Heart right ventricle (tissue), 16 donors: ENCODE data around the gene ARHGAP6. TPM values are rescaled to one million over a fixed set of nuclear protein-coding genes. Genes with fewer than 3 reads are reported as not detected.
A peak's percentile ranks its signal among the peaks of the same experiment; 100 is the strongest.

Source experiments
- ATAC-seq, 8 donors: fragments of 200-7000 bp; cut with Tn5 transposase; one replicate each; pipeline ENCODE4 v1.9.1; 2020; ENCODE audit warnings: mild to moderate bottlenecking in 8 of 8, moderate library complexity in 8 of 8, moderate number of reproducible peaks in 1 of 8
- DNase-seq, 2 donors: peaks; one replicate each; pipeline ENCODE4 v3.0.0-alpha.2; 2020
- H3K27ac ChIP-seq, 10 donors: fragments of 200-600 bp; sonication (generic) in 2 of 10; one replicate each; pipeline versions ENCODE4 v1.5.0 to v1.8.0; 2020 to 2022; ENCODE audit warnings: mild to moderate bottlenecking in 3 of 10
- H3K27me3 ChIP-seq, 7 donors: fragments of 200-600 bp; one replicate each; pipeline ENCODE4 v1.8.0; 2021 to 2022; ENCODE audit warnings: mild to moderate bottlenecking in 2 of 7
- H3K36me3 ChIP-seq, 9 donors: fragments of 200-600 bp; sonication (generic) in 1 of 9; one replicate each; pipeline versions ENCODE4 v1.5.0 to v1.8.0; 2020 to 2022; ENCODE audit warnings: mild to moderate bottlenecking in 2 of 9
- H3K4me1 ChIP-seq, 9 donors: fragments of 200-600 bp; sonication (generic) in 1 of 9; one replicate each; pipeline versions ENCODE4 v1.5.0 to v1.8.0; 2020 to 2022; ENCODE audit warnings: mild to moderate bottlenecking in 4 of 9
- H3K4me3 ChIP-seq, 10 donors: fragments of 200-600 bp; sonication (generic) in 2 of 10; one replicate each; pipeline versions ENCODE4 v1.5.0 to v1.8.0; 2020 to 2022; ENCODE audit warnings: mild to moderate bottlenecking in 7 of 10, moderate library complexity in 2 of 10
- H3K9me3 ChIP-seq, 11 donors: fragments of 200-600 bp in 10 of 11; sonication (generic) in 2 of 11; one replicate each; pipeline versions ENCODE4 v1.5.0 to v1.8.0; 2013 to 2022; ENCODE audit warnings: mild to moderate bottlenecking in 2 of 11, control low read depth in 1 of 11, moderate library complexity in 1 of 11
- CTCF ChIP-seq, 9 donors: fragments of 200-600 bp; sonication (generic) in 2 of 9; IDR thresholded peaks; one replicate each; pipeline versions ENCODE4 v1.5.0 to v1.8.0; 2021 to 2022; ENCODE audit warnings: antibody characterized with exemption in 9 of 9, mild to moderate bottlenecking in 5 of 9, moderate library complexity in 1 of 9
- WGBS, 2 donors: extraction: QIAGEN DNeasy Blood & Tissue Kit; methylation state at CpG; one replicate each; pipeline ENCODE4 v1.1.7; 2013; ENCODE audit warnings: inconsistent platforms in 1 of 2; 5-methylcytosine and 5-hydroxymethylcytosine counted together
- intact Hi-C, 10 donors: fragments of 100-400 bp; cut with DNase I; formaldehyde crosslinking; loops; one replicate each; pipeline versions ENCODE4 v1.11.1 to v1.14.2; 2022
- polyA plus RNA-seq, 2 donors: library from polyadenylated mRNA; stranded (reverse); fragments of 200-250 nt; gene quantifications; one replicate each; pipeline ENCODE4 v1.2.3, GENCODE V29; 2013
- total RNA-seq, 10 donors: library from RNA; stranded (reverse); fragmentation: NEBNext Ultra II Directional in 3 of 10; extraction: Animal tissue kit (Norgen Biotek cat#: 25700) in 3 of 10; gene quantifications; one replicate each; pipeline versions ENCODE4 v1.2.1 to v1.2.4, GENCODE V29; 2021 to 2023
- donor health status: Arrhythmogenic right ventricular cardiomyopathy.
- donor health status: ischemic (EF 13 %, LVEDD 7.1; RV severe dilation, severe dysfunction).
- donor health status: healthy with polysubstance abuse.
- donor health status: DM: no; HTN: yes; CAD: no.
- donor health status: DM: no; HTN: no; CAD: no.
- donor health status: ischemic (EF 25% LVEDD 6.9; RV normal size, moderate dysfunction).
- donor health status: ischemic (EF 25% LVEDD 5.7; RV mildly dilated, moderate dysfunction).
- donor health status: healthy.
- donor health status: DM: yes; HTN: yes; CAD: no.
- donor health status: Ischemic cardiomyopathy.
- donor health status: ischemic (EF 35%, LVEDD 5.7; RV mildly dilated, moderate dysfunction).
- donor health status: nonischemic (EF 11% LVEDD 7.7; RV severe dilation, severe dysfunction).
- donor health status: DM: yes; HTN: yes; CAD: no.
- donor health status: PGD.
- donor health status: ischemic (EF 29% LVEDD 5.4; RV normal size, mild dysfunction).
- donor health status: nonischemic (EF 23%, LVEDD 6.1; RV moderate dilation, normal function).

ARHGAP6 gene
- total and polyA plus RNA-seq, 12 donors = 1.6 to 6.0 (median 2.6) TPM

GRCh38 chrX:11352296-11352741, 313.4 kb downstream of the ARHGAP6 start:
- Histone ChIP-seq H3K4me1 (peaks cover 0 to 9% (median 0%) of the 10 kb centered on the region in 9 donors), H3K27ac (peak overlapping the region in 6 of 10 donors; percentile 11 to 82 (median 74)), H3K36me3 (no peaks in the 10 kb centered on the region), H3K27me3 (no peaks in the 10 kb centered on the region), H3K9me3 (no peaks in the 10 kb centered on the region), H3K4me3 (no peak overlapping the region)
- no peak for TF ChIP-seq CTCF (IDR thresholded peaks at IDR 0.05)
- intact Hi-C loops = no loop called here
- DNase-seq = no peak
- WGBS, 2 donors = 75 to 88% methylated on average over 1 of the region's 1 CpG
- ATAC-seq = peak in 1 of 8 donors; percentile 46

DNA sequence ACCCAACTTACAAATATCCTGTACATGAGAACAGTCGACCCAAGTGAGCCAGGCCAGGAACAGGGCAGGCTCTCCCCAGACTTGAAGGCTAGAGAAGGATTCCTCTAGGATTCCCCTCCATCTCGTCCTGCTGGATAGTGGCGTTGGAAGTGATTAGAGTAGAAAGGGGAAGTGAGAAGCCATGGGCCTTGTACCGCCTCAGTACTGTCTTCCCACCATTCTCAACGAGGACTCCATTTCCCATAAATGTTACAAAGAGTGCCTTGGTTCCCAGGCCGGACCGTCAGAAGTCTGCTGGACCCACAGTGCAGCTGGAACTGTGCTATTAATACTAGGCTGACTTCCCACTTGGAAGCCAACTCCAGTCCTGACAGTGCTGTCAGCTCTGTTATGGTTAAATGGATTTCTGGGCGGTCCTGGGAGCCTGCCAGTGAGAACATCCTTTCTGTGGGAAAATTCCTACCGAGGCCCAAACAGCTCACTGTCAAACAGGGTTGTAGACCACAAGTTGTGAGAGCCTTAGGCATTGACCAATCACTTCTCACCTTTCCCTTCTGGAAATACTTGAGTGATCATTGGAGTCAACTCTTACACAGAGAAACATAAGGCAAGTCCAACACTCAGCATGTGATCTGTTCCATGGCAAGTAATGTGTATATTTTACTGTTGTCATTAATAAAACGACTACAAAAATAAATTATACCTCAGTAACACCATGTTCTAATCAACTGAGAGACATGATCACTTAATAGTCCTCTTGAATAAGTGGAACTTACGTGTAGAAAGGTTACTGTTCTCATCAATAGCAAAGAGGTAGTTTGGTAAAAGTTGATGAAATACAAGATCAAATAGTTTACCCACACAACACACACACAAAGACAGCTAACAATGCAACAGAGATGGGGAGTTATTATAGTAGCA, 314.1 kb downstream of the ARHGAP6 start:
- peak overlapping the region; percentile 22 to 82 (median 69) for H3K27ac ChIP-seq

DNA sequence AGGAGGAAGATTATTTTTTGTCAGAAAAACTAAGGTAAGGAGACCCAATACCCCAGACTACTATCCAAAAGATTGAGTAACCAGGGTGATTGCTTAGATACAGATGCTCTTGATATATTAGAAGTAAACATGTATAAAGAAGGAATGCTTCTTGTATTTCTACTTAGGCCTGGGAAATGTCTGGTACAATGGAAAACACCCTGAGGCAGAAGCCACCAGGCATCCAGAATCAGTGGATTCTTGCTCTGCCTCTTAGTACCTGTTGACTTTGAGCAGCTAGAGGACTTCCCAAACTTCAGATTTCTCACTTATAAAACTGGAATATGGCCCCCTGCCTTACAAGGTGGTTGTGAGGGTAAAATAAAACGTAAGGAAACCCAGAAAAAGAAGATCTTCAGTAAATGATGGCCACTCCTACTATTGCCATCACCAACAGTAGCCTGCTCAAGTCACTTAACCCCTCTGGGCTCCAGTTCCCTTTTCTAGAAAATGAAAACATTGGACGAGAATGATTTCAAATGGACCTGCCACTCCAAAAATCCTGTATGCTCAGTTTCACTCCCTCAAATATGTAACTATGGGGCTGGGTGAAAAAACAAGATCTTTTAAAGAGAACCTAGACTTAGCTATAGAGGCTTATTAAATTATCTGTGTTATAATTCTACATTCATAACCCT, 315.9 kb downstream of the ARHGAP6 start:
- WGBS, 2 donors = 67 to 80% methylated on average over 2 of the region's 2 CpGs
- H3K4me3 ChIP-seq = peak overlapping the region in 4 of 10 donors; percentile 9 to 39 (median 20)
- H3K27ac ChIP-seq = peak overlapping the region in 6 of 10 donors; percentile 15 to 82 (median 63)
- no peaks in the 10 kb centered on the region for H3K36me3 ChIP-seq
- H3K27me3 ChIP-seq = no peaks in the 10 kb centered on the region
- peaks cover 0 to 9% (median 0%) of the 10 kb centered on the region in 9 donors for H3K4me1 ChIP-seq
- H3K9me3 ChIP-seq = no peaks in the 10 kb centered on the region
- no peak for DNase-seq
- TF ChIP-seq CTCF (IDR thresholded peaks at IDR 0.05) = no peak
- no peak for ATAC-seq
- intact Hi-C loops = no loop called here

More for the DNA sequence above, 314.1 kb downstream of the ARHGAP6 start:
- intact Hi-C loops = no loop called here
- 37 to 40% methylated on average over 11 of the region's 11 CpGs for WGBS, 2 donors
- Histone ChIP-seq H3K9me3 (no peaks in the 10 kb centered on the region), H3K36me3 (no peaks in the 10 kb centered on the region), H3K27me3 (no peaks in the 10 kb centered on the region), H3K4me3 (peak overlapping the region in 6 of 10 donors; percentile 5 to 41 (median 21)), H3K4me1 (peaks cover 0 to 9% (median 0%) of the 10 kb centered on the region in 9 donors)
- DNase-seq (peak; percentile 33 to 73), ATAC-seq (peak; percentile 79 to 95 (median 89))
- no peak for TF ChIP-seq CTCF (IDR thresholded peaks at IDR 0.05)

GRCh38 chrX:11349020-11349419, 316.7 kb downstream of the ARHGAP6 start:
- TF ChIP-seq CTCF (IDR thresholded peaks at IDR 0.05) = no peak
- intact Hi-C loops = no loop called here
- 92 to 93% methylated on average over 1 of the region's 1 CpG for WGBS, 2 donors
- ATAC-seq (no peak), DNase-seq (no peak)
- peak overlapping the region in 1 of 10 donors; percentile 39 for H3K4me3 ChIP-seq
- H3K27me3 ChIP-seq = no peaks in the 10 kb centered on the region
- H3K9me3 ChIP-seq = no peaks in the 10 kb centered on the region
- H3K4me1 ChIP-seq = peaks cover 0 to 9% (median 0%) of the 10 kb centered on the region in 9 donors
- no peaks in the 10 kb centered on the region for H3K36me3 ChIP-seq
- peak overlapping the region in 1 of 10 donors; percentile 46 for H3K27ac ChIP-seq
